ENCODE measurements around the gene SPPL3. TPM values are rescaled to one million over a fixed set of nuclear protein-coding genes. Genes with fewer than 3 reads are reported as not detected.
"Not testable (repeated sequence)": the region's sequence is repeated elsewhere in the genome, so short reads cannot be mapped to it uniquely, and the experiment has no call there.

Gene SPPL3
- total RNA-seq, 6 experiments from 2014 or later, result 35.3 to 59.1 (median 47.1) TPM

GRCh38 chr12:120797677-120798642, 106.2 kb downstream of the SPPL3 start:
- H3K4me3 Mint-ChIP-seq, result no peak overlapping the region
- DNase-seq, result no peak
- H3K4me1 Mint-ChIP-seq (ENCODE audit: low read depth), result peaks cover 24% of the 10 kb centered on the region; the same call in 1 of the 2 replicates
- H3K9me3 Mint-ChIP-seq, result peaks cover 30% of the 10 kb centered on the region
- no peak overlapping the region for H3K27ac Mint-ChIP-seq
- no peaks in the 10 kb centered on the region for H3K27me3 Mint-ChIP-seq (ENCODE audit: insufficient read depth)
- H3K36me3 Mint-ChIP-seq (ENCODE audit: low read depth), result peaks cover 43% of the 10 kb centered on the region
- no peak for TF ChIP-seq CTCF (IDR thresholded peaks at IDR 0.05)

GRCh38 chr12:120795441-120796178, 108.5 kb downstream of the SPPL3 start:
- TF ChIP-seq CTCF (IDR thresholded peaks at IDR 0.05), result peak; percentile 24; the same call in 1 of the 2 replicates
- DNase-seq, result no peak
- Mint-ChIP-seq H3K36me3 (ENCODE audit: low read depth) (peaks cover 47% of the 10 kb centered on the region), H3K27ac (no peak overlapping the region), H3K9me3 (peaks cover 30% of the 10 kb centered on the region), H3K4me1 (ENCODE audit: low read depth) (peaks cover 26% of the 10 kb centered on the region), H3K27me3 (ENCODE audit: insufficient read depth) (no peaks in the 10 kb centered on the region), H3K4me3 (no peak overlapping the region)

GRCh38 chr12:120793357-120793756, 110.8 kb downstream of the SPPL3 start:
- no peaks in the 10 kb centered on the region for H3K27me3 Mint-ChIP-seq (ENCODE audit: insufficient read depth)
- DNase-seq, result no peak
- H3K9me3 Mint-ChIP-seq, result peaks cover 30% of the 10 kb centered on the region
- no peak overlapping the region for H3K4me3 Mint-ChIP-seq
- no peak overlapping the region for H3K27ac Mint-ChIP-seq
- no peak for TF ChIP-seq CTCF (IDR thresholded peaks at IDR 0.05)
- peaks cover 20% of the 10 kb centered on the region for H3K4me1 Mint-ChIP-seq (ENCODE audit: low read depth)
- peaks cover 57% of the 10 kb centered on the region for H3K36me3 Mint-ChIP-seq (ENCODE audit: low read depth)

- DNase-seq; H3K27ac Mint-ChIP-seq; H3K4me3 Mint-ChIP-seq; H3K27me3 Mint-ChIP-seq (ENCODE audit: insufficient read depth): not testable (repeated sequence)
- Mint-ChIP-seq H3K9me3 (peaks cover 29% of the 10 kb centered on the region), H3K4me1 (ENCODE audit: low read depth) (peaks cover 14% of the 10 kb centered on the region), H3K36me3 (ENCODE audit: low read depth) (peaks cover 52% of the 10 kb centered on the region)
Observed at GRCh38 chr12:120792456-120792855, 111.7 kb downstream of the SPPL3 start.

GRCh38 chr12:120791669-120792176, 112.4 kb downstream of the SPPL3 start:
- Mint-ChIP-seq H3K36me3 (ENCODE audit: low read depth) (peaks cover 45% of the 10 kb centered on the region), H3K27me3 (ENCODE audit: insufficient read depth) (no peaks in the 10 kb centered on the region), H3K27ac (no peak overlapping the region), H3K9me3 (peaks cover 23% of the 10 kb centered on the region), H3K4me3 (no peak overlapping the region), H3K4me1 (ENCODE audit: low read depth) (peaks cover 14% of the 10 kb centered on the region)
- TF ChIP-seq CTCF (IDR thresholded peaks at IDR 0.05), result no peak
- no peak for DNase-seq
